Measurements from ENCODE around the gene BCAR3.
"Not testable (repeated sequence)": the region's sequence is repeated elsewhere in the genome, so short reads cannot be mapped to it uniquely, and the experiment has no call there.

The BCAR3 gene

DNA sequence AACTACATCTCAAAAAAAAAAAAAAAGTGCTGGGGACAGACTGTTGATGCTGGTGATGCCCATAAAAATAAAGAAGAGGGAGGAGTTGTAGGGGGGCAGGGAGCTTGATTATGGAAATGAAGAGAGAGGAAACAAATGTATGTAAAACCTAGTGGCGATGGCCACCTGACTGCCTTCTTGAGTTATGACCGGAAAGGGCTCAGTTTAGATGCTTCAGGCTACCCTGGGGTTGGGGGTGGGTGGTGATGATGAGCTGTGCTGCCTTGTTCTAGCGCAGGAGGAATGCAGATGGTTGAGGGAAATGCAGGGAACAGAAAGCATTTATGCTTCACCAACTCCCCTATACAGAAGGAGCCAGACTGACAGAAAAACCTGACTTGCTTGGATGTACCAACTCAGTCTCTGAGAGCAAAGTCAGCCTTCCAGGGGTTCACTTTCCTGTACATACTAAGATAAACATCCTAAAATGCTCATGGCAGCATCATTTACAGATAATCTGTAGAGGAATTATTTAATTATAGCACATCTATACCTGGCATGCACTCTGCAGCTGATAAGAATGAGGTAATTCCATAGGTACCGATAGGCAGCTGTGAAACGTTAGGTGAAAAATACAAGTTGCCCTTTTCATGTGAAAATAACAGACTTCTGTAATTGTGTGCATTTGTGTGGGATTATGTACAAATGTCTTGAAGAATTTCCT is 8.0 kb upstream of the BCAR3 start:
- no peak for DNase-seq (ENCODE audit: low read depth)

DNA sequence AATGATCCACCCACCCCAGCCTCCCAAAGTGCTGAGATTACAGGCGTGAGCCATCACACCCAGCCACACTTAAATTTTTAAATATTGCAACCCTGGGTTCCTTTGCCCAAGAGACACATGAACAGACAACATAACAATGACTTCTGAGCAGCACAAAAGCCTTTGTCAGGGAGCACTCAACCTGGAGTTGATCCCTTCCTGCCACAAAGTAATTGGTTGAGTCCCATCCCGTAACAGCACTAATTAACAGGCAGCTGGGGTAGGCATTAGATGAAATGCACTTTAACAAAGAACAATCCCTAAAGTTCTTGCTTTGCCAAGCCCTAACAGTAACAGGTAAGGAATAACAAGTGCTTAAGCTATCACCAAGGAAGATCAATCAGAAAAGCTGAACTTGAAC is 5.9 kb upstream of the BCAR3 start:
- no peak for DNase-seq (ENCODE audit: low read depth)

DNA sequence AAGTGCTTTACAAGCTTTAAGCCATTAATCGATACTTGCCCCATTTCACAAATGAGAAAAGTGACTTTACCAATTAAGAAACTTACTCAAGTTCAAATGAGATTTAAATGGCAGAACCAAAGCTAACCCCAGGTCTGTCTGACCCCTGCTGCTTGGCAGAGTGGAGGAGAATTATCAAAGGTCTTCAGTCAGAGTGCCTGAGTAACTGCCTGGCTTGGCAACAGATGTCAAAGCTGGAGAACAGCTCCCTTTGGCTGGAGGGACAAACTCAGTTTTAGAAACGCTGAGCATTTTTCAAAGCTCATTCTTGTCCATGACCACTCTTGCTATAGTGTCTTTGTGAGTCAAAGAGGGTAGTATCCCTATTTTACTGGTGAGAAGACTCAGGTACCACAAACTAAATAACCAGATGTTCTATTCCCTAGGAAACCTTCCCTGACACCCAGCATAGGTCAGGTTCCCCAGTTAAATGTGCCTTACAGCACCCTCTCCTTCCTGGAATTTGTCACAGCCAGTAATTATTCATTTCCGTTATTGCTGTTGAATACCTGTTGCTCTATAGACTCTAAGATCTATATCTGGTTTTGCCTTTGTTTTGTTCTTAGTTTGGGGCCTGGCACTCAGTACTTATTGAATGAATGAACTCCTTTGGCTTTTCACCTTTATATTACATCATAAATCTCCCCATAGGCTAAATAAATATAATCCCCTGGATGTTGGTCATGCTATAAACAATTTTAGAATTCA is 5.0 kb upstream of the BCAR3 start:
- DNase-seq (ENCODE audit: low read depth), result no peak

DNA sequence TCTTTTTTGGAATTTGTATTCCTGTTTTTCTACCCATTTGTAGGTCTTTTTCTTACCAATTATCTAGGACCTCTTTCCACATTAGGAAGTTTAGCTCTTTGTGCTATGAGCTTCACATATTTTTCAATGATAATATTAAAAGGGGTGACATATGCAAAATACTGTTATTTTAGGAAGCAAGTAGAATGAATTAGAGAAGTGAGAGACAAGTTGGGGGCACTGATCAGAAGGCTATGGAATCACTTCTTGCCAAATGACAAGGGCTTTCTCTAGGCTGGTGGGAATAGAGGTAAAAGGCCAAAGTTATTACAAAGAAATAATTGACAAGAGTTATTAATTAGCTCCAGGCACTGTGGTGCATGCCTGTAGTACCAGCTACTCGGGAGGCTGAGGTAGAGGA is 4.3 kb upstream of the BCAR3 start:
- DNase-seq (ENCODE audit: low read depth), result no peak

DNA sequence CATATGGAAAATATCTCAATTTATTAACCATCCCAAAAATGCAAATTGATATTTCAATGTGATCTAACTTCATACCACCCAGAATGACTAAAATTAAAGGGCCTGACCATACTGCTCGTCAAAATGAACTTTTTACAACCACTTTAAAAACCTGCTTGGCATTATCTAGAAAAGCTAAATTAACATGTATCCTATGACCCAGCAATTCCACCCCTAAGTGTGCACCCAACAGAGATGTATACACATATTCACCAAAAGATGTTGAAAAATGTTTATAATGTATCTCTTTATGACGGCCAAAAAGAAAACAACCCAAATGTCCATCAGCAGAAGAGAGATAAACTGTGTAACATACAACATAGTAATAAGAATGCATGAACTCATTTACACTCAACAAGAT is 1.6 kb upstream of the BCAR3 start:
- DNase-seq (ENCODE audit: low read depth), result no peak

DNA sequence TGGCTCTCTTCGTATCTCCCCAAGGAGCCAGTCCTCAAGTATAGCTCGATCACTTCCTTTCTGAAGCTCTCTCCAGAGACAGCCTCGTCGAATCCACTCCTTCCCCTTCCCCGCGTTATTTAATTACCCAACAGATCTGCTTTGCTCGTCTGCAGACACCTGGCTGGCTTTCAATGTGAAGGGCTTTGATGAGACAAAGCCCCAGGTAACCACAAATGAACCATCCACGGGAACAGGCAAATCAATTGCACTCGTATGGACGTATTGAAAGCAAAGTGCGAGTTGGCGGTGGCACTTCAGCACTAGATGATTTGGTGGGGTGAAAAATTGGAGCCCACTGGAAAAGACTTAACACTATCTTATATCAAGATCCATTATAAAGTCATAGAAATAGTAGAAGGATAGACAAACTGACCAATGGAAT is 364 bp upstream of the BCAR3 start:
- DNase-seq (ENCODE audit: low read depth), result no peak

DNA sequence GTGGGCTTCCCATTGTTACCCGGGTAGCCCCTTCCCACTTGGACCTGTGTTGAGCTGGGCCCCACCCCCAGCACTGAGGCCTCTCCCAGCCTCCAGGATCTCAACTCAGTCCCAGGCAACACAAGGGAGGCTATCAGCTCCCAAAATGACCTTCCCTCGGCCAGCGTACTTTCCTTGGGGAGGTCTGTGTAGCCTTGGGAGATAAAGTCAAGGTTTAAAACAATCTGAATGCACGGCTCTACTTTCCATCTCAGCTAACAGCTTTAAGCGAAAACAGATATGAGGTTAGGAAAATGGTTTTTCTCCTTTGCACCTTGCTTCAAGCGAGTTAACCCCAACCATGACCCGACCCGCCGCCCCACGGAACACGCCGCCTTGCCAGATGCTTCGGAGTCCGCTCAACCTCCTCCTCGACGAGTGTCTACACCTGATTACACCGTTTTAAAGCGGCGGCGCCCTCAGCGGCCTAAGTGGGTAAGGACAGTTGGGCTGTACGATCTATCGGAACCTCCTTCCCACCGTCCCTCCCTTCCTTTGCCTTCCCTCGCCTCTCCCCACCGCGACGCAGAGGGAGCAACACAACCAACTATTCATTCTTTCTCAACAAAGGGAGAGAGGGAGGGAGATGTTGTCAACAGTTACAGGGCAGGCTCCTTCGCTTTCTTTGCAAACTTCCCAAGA is 1.1 kb downstream of the BCAR3 start:
- DNase-seq (ENCODE audit: low read depth), result no peak

DNA sequence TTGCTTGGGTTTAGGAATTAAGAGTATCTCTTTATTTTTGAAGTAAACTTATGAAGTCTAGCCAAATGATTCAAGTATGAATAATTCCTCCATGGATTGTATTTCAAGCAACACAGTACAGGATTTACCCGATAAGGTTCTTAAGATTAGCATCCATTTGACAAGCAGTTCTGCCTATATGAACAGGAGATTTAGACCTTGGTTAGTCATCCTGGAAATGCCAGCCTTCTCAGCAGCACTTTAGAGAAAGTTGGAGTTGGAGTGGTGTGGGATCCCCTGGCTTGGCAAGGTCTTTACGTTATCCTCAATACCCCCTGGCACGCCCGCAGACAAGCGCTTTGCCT is 1.6 kb downstream of the BCAR3 start:
- no peak for DNase-seq (ENCODE audit: low read depth)

DNA sequence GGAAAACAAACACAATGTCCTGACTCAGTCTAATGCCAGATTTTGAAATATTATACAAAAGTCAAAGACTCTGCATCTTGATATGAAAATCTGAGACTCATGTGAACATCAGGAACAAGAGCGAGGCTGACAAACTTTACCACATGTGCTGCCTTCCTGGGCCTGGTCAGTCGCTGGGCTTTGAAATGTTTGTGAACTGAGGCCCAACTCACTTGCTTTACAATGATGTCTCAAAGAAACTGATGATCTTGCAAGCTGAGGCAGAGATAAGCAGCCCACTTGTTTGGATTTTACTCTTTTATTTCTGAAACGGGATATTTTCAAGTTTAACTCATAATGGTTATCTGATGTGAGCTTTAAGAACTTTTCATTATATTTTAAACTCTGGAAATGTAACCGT is 2.1 kb downstream of the BCAR3 start:
- no peak for DNase-seq (ENCODE audit: low read depth)

DNA sequence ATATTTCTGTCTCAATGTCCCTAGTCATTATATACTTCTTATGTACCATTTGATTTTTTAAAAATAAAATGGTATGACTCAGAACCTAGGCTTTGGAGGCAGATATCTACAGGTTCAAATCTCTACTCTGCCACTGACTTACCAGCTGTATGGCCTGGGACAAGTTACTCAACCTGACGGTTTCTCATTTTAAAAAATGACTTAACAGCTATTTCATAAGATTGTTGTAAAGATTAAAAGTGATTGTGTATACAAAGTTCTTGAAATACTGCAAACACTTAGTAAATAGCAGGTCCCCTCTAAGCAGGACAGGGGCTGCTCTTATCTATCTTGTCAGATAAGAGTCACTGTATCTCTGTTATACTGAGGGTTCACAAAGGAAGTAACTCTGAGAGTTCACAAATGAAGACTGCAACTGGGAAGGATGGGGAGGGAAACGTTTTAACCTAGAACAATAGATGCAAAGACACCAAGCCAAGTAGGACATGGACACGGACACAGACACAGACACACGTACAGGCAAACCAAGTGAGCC is 2.6 kb downstream of the BCAR3 start:
- DNase-seq (ENCODE audit: low read depth), result no peak

DNA sequence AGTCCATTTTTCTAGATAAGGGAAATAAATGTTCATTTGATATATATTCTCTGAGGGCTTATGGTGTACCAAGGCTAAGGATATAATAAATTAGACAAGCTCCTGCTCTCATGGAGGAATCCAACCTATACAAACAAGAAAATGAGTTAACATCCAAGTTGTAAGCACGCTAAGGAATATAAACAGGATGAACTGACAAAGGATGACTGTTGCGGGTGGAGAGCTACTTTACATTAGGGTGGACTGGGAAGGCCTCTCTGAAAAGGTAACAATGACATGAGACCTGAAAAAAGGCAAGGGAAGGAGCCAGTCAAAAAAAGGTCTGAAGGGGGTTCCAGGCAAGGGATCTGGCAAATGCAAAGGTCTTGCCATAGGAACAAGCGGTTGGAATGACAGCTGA is 3.1 kb downstream of the BCAR3 start:
- no peak for DNase-seq (ENCODE audit: low read depth)

DNA sequence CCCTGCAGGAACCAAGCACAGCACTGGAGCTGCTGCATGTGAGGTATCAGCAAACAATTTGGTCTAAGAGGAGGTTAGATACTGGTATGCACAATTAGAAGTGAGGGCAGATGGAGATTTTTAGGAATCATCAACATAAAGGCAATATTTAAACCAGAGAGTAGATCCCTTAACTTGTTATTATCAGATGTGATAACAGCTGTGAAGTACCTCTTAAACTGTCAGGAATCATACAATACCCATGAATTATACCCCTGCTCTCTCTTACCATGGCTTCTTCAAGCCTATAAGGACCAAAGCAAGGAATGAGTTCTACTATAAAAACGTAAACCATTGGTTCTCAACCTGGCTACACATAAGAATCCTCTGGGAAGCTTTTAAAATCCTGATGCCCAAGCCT is 3.9 kb downstream of the BCAR3 start:
- no peak for DNase-seq (ENCODE audit: low read depth)

DNA sequence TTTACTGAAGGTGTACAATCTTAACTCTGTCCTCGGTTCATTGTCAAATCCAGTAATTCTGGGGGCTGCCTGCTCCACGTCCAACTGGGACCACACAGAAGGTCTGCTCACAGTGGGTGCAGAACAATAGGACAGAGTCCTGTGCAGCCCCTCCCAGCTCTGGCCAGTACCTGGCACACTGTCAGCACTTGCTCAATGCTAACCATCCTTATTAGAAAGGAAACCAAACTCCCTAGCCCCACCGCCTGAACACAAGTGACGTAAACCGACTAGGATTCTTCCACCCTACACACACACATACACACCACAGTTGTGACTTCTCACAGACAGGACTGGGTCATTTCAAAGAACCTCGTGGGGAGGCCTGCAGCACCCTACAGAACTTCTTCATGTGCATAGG is 5.2 kb downstream of the BCAR3 start:
- no peak for DNase-seq (ENCODE audit: low read depth)

DNA sequence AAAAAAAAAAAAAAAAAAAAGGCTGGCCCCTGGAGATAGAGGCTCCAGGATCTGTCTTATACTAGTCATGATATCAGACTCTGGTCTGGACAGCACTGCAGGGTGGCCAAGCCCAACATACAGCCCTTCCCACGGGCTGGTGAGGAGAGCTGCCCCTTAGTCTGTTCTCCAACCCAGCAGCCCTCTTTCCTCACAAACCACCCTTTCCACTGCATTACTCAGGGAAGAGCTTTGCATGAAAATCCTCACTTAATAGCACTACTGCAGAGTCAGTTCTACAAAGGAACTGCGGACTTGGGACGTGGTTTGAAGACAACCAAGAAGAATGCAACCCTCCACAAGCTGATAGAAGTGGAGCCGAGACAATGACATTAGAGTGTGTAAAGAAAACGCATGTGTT is 5.7 kb downstream of the BCAR3 start:
- no peak for DNase-seq (ENCODE audit: low read depth)

DNA sequence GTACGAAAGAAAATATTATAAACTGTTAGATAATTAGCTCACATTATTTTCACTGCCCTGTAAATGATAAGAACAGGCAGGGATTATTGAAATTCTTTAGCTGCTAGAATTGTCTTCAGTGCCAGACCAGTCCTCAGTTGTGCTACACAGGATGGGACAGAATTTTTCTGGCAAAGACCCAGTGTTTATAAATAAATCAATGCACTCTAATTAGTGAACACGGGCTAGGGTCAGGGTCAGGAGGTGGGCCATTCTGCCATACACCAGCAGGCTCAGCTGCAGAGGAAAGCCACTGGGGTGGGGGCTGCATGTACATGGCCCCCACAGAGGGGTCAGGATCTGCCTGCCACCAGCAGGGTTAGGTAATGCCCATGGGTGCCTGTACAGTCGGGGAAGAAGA is 6.4 kb downstream of the BCAR3 start:
- DNase-seq (ENCODE audit: low read depth), result no peak

DNA sequence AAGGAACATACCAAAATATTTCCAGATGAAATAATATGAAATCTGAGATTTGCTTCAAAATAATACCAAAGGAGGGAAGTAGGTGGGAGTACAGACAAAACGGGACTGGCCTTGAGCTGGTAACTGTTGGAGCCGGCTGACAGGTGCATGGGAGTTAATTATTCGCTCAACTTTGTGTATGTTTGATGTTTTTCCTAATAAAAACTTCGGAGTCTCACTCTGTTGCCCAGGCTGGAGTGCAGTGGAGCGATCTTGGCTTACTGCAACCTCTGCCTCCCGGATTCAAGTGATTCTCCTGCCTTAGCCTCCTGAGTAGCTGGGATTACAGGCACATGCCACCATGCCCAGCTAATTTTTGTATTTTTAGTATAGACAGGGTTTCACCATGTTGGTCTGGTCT is 7.6 kb downstream of the BCAR3 start:
- DNase-seq (ENCODE audit: low read depth), result not testable (repeated sequence)

DNA sequence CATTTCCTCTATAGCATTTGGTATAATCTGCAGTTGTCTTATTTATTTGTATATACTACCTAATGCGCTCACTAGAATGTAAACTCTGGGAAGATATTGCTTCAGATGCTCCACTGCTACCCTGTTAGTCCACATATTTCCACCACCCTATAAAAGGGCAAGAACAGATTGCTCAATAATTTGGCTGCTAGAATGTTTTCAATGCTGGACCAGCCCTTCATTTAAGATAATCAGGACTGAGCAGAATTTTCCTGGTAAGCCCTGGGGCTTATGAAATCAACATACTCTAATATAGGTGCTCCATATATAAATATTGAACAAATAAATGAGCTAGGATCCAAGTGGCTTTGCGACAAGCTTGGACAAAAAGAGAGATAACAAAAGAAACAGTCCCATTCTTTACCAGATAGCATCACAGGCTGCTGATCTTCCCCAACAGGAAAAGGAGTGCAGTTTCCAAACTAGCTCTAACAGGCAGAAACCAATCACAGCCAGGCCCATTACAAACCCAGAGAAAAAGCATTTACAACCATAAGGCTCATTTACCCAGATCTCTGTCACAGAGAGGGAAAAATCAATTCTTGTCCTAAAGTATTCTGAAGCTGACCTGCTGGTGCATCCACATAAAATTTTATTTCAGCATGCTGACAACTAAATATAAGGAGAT is 8.3 kb downstream of the BCAR3 start:
- DNase-seq (ENCODE audit: low read depth), result no peak

DNA sequence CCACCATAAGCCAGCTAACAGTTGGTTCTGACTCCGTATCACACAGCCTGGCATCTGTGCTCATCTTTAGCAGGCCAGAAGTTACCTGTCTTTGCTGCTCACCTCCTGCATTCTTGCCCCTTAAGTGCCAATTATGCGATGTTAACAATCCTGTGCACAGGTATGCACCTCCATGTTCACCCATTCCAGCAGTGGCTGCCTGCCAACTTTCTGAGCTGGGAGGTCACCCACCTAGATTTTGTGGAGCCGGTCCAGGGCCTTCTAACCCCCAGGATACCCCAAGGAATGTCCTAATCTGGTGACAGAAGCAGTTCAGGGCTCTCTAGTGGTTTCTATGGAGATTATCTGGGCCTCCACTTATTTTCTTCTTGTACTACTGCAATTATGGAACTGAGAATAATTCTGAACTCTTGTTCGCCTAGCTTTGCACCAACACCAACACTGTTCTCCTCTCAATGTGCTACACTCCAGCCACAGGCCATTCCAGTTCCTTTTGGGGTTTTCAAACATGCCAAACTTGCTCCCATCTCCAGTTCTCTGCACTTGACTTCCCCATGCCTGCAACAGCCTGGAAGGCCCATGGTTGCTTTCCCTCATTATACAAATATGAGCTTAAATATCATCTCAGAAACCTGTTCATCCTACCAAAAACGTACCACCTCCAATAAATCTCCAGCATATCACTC is 9.0 kb downstream of the BCAR3 start:
- DNase-seq (ENCODE audit: low read depth), result no peak

DNA sequence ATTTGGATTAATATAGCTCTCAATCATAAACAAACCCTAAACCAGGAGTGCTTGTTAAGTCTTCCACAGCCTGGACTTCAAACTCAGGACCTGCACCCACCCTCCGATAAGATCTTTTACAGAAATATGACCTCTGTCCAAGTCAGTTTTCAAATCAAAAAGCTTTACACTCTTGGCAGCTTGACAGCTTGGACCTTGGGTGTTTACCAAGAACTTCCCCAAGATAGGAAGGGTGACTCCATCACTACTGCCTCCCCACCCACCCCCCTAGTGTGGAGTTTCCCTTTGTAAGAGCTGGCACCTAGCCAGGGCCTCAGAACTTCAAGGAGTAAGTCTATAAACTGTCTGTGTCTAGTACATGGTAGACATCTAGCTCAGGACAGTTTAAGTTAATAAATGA is 9.6 kb downstream of the BCAR3 start:
- no peak for DNase-seq (ENCODE audit: low read depth)

DNA sequence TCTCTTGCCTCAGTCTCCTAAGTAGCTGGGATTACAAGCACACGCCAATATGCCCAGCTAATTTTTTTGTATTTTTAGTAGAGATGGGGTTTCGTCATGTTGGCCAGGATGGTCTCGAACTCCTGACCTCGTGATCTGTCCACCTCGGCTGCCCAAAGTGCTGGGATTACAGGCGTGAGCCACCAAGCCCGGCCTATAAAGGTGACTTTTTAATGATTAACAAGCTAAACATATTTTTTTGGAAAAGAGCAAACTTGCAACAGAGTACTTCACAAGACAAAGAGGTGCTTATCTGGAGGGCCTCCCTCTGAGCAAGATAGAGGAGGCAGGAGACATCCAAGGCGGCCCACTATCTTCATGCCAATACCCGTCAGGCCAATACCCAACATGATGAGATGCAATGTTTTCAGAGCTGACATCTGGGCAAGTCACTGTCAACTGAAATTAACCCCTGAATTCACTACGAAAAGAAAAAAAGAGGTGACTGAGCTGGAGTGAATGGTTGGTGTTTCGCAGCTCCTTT is 10.5 kb downstream of the BCAR3 start:
- no peak for DNase-seq (ENCODE audit: low read depth)

DNA sequence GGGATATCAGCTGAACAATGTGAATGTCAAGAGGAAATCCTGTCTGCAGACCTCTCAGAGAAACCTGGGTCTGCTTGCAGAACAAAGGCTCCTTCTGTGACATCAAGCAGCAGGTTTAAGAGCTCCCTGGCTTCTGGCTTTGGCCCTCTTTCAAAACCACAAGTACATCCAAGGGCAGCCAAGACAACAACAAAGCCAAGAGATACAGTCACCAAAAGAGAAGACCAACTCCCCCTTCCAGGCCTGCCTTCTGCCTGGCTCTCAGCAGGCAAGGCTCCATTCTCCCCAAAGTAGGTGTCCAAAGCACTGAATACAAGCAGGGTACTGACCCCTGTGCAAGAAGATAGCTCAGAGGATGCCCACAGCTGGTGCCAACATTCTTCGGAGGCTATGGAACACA is 11.5 kb downstream of the BCAR3 start:
- DNase-seq (ENCODE audit: low read depth), result no peak

DNA sequence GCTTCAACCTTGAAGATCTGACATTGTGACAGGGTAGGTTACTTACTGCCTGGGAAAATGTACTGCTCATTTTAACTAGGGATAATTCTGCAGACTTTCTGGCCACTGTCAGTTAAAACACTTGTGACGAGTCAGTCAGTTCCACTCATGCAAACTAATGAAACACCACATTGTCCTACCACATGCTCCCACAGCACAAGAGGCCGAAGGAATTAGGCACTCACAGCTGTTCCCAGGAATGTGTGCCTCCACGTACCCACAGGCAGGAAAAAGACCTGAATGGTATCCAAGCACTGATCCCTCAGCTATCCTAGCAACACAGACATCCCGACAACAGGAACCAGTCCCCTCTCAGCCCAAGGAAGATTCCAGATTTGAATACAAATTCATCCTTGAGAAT is 12.3 kb downstream of the BCAR3 start:
- DNase-seq (ENCODE audit: low read depth), result no peak

All from T follicular helper cell (primary cell).